Loucy (cell line): ENCODE measurements around the gene ARHGEF9.

Source experiments
- H2AFZ ChIP-seq: fragments of 200-600 bp; sonication (generic); 2 replicates; pipeline ENCODE4 v1.6.0; 2016; ENCODE audit warnings: antibody characterized with exemption, mild to moderate bottlenecking, low read length, moderate library complexity
- H3F3A ChIP-seq: fragments of 200-600 bp; 2 replicates; pipeline ENCODE4 v1.6.0; 2016; ENCODE audit warnings: antibody characterized with exemption, low read depth, mild to moderate bottlenecking
- H3K27me3 ChIP-seq: fragments of 200-600 bp; sonication (generic); 2 replicates; pipeline ENCODE4 v1.6.1; 2014; ENCODE audit warnings: low read length, mild to moderate bottlenecking; ENCODE audit not compliant: insufficient read depth, poor library complexity, severe bottlenecking
- H3K36me3 ChIP-seq: fragments of 200-600 bp; sonication (generic); 2 replicates; pipeline ENCODE4 v1.6.1; 2016; ENCODE audit warnings: low read length; ENCODE audit not compliant: insufficient read depth
- H3K4me1 ChIP-seq: fragments of 200-600 bp; sonication (generic); 2 replicates; pipeline ENCODE4 v1.5.1; 2014; ENCODE audit warnings: low read length, mild to moderate bottlenecking; ENCODE audit not compliant: insufficient read depth, poor library complexity, severe bottlenecking
- H3K4me2 ChIP-seq: fragments of 200-600 bp; sonication (generic); 2 replicates; pipeline ENCODE4 v1.6.0; 2014; ENCODE audit warnings: antibody characterized with exemption, low read length, low read depth, mild to moderate bottlenecking; ENCODE audit not compliant: poor library complexity, severe bottlenecking
- H3K4me3 ChIP-seq: fragments of 200-600 bp; sonication (generic); 2 replicates; pipeline ENCODE4 v1.5.1; 2014; ENCODE audit warnings: low read length, mild to moderate bottlenecking, mixed read lengths; ENCODE audit not compliant: poor library complexity, severe bottlenecking
- H3K79me2 ChIP-seq: fragments of 200-600 bp; sonication (generic); 2 replicates; pipeline ENCODE4 v1.6.1; 2014; ENCODE audit warnings: low read length; ENCODE audit not compliant: insufficient read depth
- H3K9ac ChIP-seq: fragments of 200-600 bp; sonication (generic); 2 replicates; pipeline ENCODE4 v1.6.0; 2014; ENCODE audit warnings: mild to moderate bottlenecking, low read depth, low read length, moderate library complexity; ENCODE audit not compliant: poor library complexity, severe bottlenecking
- H3K9me2 ChIP-seq: fragments of 200-600 bp; sonication (generic); replicated peaks from 2 replicates; pipeline ENCODE4 v1.6.1; 2016; ENCODE audit warnings: low read depth, low read length, mixed read lengths
- H3K9me3 ChIP-seq: fragments of 200-600 bp; sonication (generic); 2 replicates; pipeline ENCODE4 v1.6.1; 2014; ENCODE audit warnings: mild to moderate bottlenecking, antibody characterized with exemption, low read length, low read depth; ENCODE audit not compliant: insufficient read depth
- H4K20me1 ChIP-seq: fragments of 200-600 bp; sonication (generic); 2 replicates; pipeline ENCODE4 v1.6.0; 2014; ENCODE audit warnings: antibody characterized with exemption, low read length, mild to moderate bottlenecking; ENCODE audit not compliant: insufficient read depth, poor library complexity, severe bottlenecking
- CTCF ChIP-seq: fragments of 200-600 bp; sonication (generic); conservative IDR thresholded peaks from 2 replicates; pipeline ENCODE4 v1.5.1; 2014; ENCODE audit warnings: mild to moderate bottlenecking, antibody characterized with exemption, low read length
- EZH2phosphoT487 ChIP-seq: fragments of 200-600 bp; IDR thresholded peaks from 2 replicates; pipeline ENCODE4 v1.6.1; 2018; ENCODE audit warnings: antibody characterized with exemption, mild to moderate bottlenecking, moderate library complexity, borderline replicate concordance

ARHGEF9 gene

GRCh38 chrX:63746278-63746677 lies 38.7 kb downstream of the ARHGEF9 start:
- peaks cover 24% of the 10 kb centered on the region for H3K4me1 ChIP-seq
- H3K4me3 ChIP-seq = peak overlapping the region; percentile 31
- no peak overlapping the region for H2AFZ ChIP-seq
- H4K20me1 ChIP-seq = peaks cover 9% of the 10 kb centered on the region
- H3K79me2 ChIP-seq = peaks cover 9% of the 10 kb centered on the region; the same call in 1 of the 2 replicates
- no peaks in the 10 kb centered on the region for H3F3A ChIP-seq
- TF ChIP-seq EZH2phosphoT487 (no peak), CTCF (no peak)
- H3K4me2 ChIP-seq = peak overlapping the region; percentile 70
- no peaks in the 10 kb centered on the region for H3K9me3 ChIP-seq
- H3K9me2 ChIP-seq = no peaks in the 10 kb centered on the region
- peak overlapping the region; percentile 60 for H3K9ac ChIP-seq
- H3K36me3 ChIP-seq = no peaks in the 10 kb centered on the region
- no peaks in the 10 kb centered on the region for H3K27me3 ChIP-seq

GRCh38 chrX:63744850-63745394 lies 40.1 kb downstream of the ARHGEF9 start:
- no peak for TF ChIP-seq CTCF
- no peak for TF ChIP-seq EZH2phosphoT487

GRCh38 chrX:63743596-63743995 lies 41.4 kb downstream of the ARHGEF9 start:
- H4K20me1 ChIP-seq = peaks cover 5% of the 10 kb centered on the region
- no peak overlapping the region for H2AFZ ChIP-seq
- H3K36me3 ChIP-seq = no peaks in the 10 kb centered on the region
- H3K9me2 ChIP-seq = no peaks in the 10 kb centered on the region
- H3K9me3 ChIP-seq = no peaks in the 10 kb centered on the region
- H3K27me3 ChIP-seq = no peaks in the 10 kb centered on the region
- peaks cover 27% of the 10 kb centered on the region for H3K4me1 ChIP-seq
- H3K4me3 ChIP-seq = no peak overlapping the region
- H3K9ac ChIP-seq = no peak overlapping the region
- TF ChIP-seq EZH2phosphoT487 (no peak), CTCF (no peak)
- H3F3A ChIP-seq = no peaks in the 10 kb centered on the region
- 0 out of 2 replicates have a peak, but pooled peaks cover 6% of the 10 kb centered on the region for H3K79me2 ChIP-seq
- no peak overlapping the region for H3K4me2 ChIP-seq

More at GRCh38 chrX:63744850-63745394, 40.1 kb downstream of the ARHGEF9 start:
- Histone ChIP-seq H3F3A (no peaks in the 10 kb centered on the region), H3K36me3 (no peaks in the 10 kb centered on the region), H3K9me2 (no peaks in the 10 kb centered on the region), H3K79me2 (0 out of 2 replicates have a peak, but pooled peaks cover 6% of the 10 kb centered on the region), H3K9ac (no peak overlapping the region), H2AFZ (no peak overlapping the region), H3K9me3 (no peaks in the 10 kb centered on the region), H3K27me3 (no peaks in the 10 kb centered on the region), H3K4me1 (peaks cover 24% of the 10 kb centered on the region), H3K4me2 (peak overlapping the region; percentile 70), H3K4me3 (no peak overlapping the region), H4K20me1 (peaks cover 5% of the 10 kb centered on the region)
